ENCODE measurements around the gene OPHN1.
"Not testable (repeated sequence)": the region's sequence is repeated elsewhere in the genome, so short reads cannot be mapped to it uniquely, and the experiment has no call there.

OPHN1 gene

DNA sequence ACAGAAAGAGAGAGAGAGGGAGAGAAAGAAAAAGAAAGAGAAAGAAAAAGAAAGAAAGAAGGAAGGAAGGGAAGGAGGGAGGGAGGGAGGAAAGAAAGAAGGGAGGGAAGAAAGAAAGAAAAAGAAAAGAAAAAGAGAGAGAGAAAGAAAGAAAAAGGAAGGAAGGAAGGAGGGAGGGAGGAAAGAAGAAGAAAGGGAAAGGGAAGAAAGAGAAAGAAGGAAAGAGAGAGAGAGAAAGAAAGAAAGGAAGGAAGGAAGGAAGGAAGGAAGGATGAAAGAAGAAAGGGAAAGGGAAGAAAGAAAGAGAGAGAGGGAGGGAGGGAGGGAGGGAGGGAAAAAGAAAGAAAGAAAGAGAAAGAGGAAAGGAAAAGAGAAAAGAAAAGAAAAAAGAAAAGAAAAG lies 10.8 kb downstream of the OPHN1 start:
- DNase-seq (ENCODE audit: low spot score) = no peak

DNA sequence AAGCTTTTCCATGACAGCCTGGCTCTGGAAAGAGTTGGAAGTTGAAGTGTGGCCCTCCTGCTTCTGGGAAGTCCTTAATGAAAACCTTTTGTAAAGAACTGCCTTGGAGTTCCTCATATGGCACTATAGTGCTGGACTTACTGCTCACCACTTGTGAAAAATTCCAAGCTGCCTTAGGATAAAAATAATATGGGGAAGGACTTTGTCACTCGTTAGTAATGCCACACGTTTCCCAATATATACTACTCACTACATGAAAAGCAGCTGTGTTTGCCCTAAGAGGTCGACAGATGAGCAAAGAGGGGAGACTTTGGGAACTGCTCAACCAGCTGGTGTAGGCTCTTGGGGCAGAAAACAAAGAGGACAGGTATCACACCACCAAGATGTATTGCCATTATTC lies 11.7 kb downstream of the OPHN1 start:
- DNase-seq (ENCODE audit: low spot score) = no peak

DNA sequence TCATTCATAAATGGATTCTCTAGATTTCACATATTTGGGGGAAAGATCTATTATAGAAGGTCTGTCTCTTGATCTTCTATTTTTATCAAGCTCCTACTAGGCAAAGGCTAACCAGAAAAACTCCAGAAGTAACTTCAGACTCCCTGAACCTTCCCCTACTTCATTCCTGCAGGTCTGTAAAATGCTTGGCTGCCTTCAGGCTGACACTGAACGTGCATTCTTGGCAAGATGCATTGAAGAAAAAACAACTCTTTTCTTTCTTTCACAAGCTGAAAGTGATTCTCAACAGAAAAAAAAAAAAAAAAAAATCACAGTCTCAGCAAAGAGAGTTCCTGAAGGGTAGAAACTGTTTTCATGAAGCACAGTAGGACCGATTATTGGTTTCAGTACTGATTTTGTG lies 12.7 kb downstream of the OPHN1 start:
- no peak for DNase-seq (ENCODE audit: low spot score)

DNA sequence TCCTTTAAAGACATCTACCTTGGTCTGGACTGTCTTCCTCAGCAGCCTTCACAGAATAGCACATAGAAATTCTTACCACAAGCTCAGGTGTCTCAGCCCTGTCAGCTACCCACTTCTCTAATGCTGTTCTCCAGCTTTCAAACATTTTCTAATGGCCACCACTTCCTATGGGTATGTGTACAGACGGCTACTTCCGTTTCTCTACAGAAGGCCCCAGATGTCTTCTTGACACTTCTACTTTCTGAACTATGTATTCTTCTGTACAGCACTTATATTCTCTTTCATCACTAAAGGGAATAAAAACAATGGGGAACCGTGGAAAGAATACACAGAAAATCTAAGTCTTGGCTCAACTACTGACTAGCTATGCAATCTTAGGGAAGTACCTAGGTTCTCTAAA lies 13.3 kb downstream of the OPHN1 start:
- DNase-seq (ENCODE audit: low spot score) = no peak

DNA sequence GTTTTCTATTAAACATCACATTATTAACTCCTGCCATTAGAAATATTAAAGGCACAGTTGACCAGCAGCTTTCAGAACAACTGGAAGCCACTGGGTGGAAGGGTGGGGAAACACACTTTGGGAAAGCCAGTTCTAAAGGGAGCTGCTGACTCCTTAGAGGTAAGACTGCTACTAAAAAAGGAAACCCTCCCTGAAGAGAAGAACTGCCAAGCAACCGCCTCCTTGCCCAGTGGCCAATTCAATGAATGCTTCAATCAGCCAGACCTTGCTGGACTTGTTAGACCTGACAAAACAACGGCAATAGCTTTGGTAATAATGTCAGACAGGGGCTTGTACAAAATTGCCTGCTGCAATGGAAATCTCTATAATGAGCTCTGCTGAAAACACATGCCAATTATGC lies 15.6 kb downstream of the OPHN1 start:
- DNase-seq (ENCODE audit: low spot score) = no peak

DNA sequence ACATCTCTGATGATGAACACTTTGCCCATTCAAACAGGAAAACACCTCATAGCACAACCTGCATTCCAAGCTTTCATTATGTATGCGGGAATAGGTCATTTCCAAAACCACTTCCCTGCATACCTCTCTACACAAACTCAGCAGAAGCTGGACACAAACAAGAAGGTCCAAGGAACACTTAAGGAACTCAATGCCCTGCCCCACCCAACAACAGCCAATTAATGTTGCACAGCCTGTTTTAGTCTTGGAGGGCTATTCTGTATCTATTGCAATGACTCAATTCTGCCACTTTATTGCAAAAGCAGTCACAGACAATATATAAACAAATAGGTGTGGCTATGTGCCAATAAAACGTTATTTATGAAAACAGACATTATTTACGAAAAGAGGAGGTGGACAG lies 16.7 kb downstream of the OPHN1 start:
- no peak for DNase-seq (ENCODE audit: low spot score)

DNA sequence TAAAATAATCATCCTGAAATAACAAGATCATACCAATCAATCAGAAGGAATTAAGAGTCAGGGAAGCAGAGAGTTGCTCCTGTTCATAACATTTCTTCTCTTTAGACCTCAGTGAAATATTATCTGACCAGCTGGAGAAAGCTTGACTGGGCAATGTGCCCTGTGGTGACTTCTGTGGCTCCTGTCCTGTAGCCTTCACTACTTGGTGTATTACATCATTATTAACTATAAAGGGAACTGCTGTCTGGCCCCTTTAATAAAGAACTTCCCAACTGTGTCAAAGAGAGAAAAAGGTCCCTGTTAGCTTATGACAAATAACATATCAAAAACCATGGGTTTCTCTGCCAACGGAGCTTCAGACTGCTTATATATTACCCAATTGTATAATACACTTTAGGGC lies 18.0 kb downstream of the OPHN1 start:
- DNase-seq (ENCODE audit: low spot score) = no peak

DNA sequence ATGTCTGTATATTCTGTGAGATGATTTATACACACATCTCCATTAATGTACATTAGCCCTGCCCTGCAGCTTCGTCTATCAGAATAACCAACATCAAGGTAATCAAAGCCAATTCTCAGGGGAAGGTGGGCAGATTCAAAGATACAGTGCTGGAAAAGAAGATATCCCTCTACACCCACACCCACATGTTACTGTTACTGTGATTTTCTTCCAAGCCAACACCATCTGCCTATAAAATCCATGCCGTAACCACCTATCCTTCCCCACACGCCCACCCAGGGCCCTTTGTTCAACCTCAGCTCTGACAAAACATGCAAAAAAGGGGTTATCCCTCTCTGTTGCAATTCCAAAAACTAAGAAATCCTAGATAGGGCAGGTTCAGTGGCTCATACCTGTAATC lies 20.0 kb downstream of the OPHN1 start:
- DNase-seq (ENCODE audit: low spot score) = no peak

DNA sequence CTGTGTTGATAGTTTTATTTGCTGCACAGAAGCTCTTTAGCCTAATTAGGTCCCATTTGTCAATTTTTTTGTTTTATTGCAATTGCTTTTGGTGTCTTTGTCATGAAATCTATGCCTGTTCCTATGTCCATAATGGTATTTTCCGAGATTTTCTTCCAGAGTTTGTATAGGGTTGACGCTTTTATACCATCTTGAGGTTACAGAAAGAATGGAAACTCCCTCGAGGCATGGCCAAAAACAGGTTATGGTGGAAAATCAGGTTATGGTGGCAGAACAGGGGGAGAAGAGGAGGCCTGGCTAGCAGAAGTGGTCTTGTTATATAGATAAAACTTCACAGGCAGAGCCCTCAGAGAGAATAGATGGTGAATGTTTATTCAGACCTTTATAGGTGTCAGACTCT lies 21.6 kb downstream of the OPHN1 start:
- no peak for DNase-seq (ENCODE audit: low spot score)

DNA sequence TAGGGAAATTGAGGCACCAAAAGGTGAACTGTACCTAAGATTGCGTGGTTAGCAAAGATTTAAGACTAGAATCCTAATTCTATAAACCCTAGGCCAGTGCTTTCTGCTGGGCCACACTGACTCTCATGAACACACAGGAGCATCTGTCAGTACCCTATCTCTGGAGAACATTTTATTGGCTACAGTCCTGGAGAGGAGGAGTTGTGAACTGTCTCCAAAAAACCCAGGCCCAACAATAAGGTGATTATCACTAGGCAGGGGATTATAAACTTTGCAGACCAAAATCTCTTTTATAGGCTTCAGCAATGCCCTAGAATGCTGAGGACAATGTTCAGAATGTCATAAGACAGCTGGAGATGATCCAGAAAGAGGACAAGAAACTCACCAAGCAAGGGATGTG lies 24.1 kb downstream of the OPHN1 start:
- peak; percentile 50 for DNase-seq (ENCODE audit: low spot score)

DNA sequence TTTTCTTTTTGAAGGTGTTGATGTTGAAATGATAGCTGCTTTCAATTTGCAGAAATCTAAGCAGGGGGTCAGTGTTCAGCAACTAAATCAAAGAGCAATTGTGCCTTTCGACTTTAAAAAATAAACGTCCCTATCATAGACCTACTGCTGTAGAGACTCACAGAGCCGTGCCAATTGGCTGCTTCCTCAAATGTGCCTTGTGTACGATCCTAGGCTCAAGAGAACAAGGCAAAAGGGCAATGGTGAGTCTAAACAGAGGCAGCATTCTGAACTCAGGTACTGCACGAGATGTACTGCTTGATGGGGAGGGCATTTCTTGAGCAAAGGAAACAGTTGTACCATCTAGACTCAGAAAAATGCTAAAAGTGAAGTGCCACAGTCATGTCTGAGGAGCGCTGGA lies 29.8 kb downstream of the OPHN1 start:
- DNase-seq (ENCODE audit: low spot score) = no peak

DNA sequence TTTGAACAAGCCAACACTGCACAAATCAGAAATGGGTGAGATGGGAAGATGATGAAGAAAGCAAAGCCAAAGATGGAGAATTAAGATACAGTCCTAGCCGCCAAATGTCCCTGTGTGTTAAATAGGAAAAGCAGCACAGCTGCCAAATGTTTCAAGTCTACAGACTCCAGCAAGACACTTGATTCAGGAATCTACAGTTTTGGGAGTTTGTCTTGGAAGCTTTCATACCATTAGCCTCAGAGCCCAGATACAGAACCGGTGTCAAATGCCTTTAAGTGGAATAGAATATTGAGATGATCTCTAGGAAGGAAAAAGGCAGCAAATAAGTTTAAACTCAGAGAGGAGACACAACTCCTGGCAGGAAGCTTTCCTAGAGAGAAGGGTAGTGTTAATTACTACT lies 30.3 kb downstream of the OPHN1 start:
- DNase-seq (ENCODE audit: low spot score) = no peak

DNA sequence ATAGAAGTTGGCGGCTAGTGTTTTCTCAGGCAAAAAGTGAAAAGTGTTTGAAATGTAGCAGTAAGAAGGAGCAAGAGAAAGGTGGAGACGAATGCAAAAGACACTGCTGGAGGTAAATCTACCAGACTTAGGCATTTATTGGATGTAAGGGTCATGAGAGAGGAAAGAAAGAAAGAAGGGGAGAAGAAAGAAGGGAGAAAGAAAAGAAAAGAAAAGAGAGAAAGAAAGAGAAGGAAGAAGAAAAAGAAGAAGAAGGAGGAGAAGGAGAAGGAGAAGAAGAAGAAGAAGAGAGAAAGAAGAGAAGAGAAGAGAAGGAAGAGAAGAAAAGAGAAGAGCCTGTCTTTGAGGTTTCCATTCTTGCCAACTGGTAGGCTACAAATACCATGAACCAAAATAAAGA lies 31.2 kb downstream of the OPHN1 start:
- no peak for DNase-seq (ENCODE audit: low spot score)

DNA sequence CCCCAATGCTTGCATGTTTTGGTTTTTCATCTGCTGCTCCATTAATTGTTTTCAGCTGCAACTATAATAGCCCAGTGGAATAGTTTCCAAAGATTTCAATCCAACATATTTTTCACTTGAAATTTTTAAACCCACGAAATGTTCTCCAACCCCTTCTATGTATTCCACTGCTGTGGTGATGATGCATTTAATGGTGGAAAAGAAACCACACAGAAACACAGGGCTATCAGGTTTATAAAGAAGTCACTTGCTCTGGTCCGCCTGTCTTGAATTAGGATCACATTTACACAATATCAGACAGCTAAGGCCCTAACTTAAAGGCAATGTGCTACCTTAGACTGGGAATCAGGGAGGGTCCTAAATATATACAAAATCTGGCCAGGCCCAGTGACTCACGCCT lies 35.0 kb downstream of the OPHN1 start:
- no peak for DNase-seq (ENCODE audit: low spot score)

DNA sequence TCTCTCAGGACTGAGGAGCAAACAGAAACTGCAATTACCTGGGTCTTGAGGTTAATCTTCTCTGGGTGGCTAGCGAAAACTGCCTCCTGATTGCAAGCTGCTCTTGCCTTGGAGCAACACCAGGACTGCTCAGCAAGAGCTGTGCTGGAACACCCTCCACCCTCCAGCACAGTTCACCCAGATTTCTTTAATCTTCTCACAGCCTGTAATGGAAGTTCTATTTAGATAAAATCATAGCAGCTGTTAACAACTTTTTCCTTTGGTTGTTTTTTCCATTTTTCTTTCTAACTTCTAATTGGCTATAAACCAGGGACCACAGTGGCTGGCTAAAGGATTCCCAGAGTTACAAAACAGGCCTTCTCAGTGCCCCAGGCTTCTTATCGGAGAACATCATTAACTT lies 36.3 kb downstream of the OPHN1 start:
- peak; percentile 49 for DNase-seq (ENCODE audit: low spot score)

DNA sequence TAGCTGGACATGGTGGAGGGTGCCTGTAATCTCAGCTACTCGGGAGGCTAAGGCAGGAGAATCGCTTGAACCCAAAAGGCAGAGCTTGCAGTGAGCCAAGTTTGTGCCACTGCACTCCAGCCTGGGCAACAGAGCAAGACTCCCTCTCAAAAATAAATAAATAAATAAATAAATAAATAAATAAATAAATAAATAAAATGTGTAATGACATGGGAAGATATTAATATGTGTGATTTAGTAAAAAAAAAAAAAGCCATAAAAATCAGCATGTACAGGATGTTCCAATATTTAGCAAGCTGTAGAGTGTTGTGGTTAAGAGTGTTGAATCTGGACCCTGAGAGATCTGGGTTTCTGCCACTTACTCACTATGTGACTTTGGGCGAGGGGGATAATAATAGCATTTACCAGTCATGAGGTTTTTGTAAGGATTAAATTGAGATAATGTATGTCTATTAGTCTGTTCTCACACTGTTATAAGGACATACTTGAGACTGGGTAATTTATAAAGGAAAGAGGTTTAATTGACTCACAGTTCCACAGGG lies 43.8 kb downstream of the OPHN1 start:
- not testable (repeated sequence) for DNase-seq (ENCODE audit: low spot score)

DNA sequence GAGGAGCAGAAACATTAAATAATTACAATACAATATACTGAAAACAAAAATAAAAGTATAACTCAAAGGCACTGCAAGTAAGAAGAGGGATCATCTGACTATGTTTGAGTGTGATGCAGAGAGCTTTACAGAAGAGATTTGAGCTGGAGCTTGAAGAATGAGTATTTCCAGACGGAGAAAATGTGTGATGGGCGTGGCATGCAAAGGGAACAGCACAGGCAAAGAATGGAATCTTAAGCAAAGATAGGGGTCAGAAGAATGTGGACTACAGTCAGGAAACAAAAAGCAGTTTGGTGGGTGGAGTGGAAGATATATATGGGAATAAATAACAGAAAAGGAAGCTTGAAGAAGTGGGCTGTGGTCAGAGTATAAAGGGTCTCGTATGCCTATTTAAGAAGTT lies 45.5 kb downstream of the OPHN1 start:
- DNase-seq (ENCODE audit: low spot score) = no peak

DNA sequence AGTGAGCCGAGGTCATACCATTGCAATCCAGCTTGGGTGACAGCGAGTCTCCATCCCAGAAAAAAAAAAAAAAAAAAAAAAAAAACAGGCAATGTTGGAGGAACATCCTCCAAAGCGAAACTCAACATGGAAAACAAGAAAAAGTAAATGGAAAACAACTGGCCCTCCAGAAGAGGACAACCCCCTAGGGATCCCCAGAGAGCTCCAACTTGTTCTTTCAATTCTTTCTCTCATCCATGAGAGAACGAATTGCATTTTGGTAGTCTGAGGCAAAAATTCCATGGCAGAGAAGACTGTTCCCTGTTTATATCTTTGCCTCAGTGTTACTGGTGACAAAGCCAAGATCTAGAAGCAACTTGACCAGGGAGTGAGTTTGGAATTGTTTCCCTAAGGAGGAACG lies 49.8 kb downstream of the OPHN1 start:
- DNase-seq (ENCODE audit: low spot score) = no peak

DNA sequence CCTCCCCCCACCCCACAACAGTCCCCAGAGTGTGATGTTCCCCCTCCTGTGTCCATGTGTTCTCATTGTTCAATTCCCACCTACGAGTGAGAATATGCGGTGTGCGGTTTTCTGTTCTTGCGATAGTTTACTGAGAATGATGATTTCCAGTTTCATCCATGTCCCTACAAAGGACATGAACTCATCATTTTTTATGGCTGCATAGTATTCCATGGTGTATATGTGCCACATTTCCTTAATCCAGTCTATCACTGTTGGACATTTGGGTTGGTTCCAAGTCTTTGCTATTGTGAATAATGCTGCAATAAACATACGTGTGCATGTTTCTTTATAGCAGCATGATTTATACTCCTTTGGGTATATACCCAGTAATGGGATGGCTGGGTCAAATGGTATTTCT lies 55.7 kb downstream of the OPHN1 start:
- not testable (repeated sequence) for DNase-seq (ENCODE audit: low spot score)

DNA sequence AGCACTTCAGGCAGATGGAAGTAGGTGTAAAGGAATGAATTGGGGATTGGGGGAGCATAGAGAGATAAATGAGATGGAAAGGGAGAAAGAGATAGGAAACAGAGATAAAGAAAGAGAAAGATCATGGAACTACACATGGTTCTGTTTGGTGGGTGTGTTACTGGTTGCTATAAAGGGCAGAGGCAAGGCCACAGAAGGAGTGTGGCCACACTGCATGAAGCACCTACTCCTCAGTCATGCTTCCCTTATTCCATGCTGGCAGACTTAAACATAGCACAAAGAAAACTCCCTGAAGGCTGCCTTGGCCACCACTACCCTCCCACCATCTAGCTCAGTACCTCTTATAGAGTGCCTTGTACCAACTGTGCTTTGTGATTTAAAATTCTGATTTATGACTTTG lies 56.9 kb downstream of the OPHN1 start:
- no peak for DNase-seq (ENCODE audit: low spot score)

DNA sequence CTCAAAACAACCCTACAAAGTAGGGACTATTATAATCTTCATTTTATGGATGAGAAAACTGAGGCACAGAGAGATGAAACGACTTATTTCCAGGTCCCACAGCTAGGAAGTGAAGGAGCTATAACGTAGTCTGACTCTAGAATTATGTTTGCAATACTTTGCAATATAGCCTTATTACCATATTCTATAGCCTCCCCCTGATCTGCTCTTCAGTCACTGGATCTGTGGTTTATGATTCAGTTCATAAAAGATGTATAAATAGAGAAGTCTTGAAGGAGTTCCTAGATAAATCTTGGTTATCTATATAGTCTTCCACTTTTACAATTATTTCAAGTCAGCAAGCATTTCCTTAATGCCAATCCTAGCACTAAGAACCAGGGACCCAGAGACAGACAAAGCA lies 57.5 kb downstream of the OPHN1 start:
- DNase-seq (ENCODE audit: low spot score) = no peak

DNA sequence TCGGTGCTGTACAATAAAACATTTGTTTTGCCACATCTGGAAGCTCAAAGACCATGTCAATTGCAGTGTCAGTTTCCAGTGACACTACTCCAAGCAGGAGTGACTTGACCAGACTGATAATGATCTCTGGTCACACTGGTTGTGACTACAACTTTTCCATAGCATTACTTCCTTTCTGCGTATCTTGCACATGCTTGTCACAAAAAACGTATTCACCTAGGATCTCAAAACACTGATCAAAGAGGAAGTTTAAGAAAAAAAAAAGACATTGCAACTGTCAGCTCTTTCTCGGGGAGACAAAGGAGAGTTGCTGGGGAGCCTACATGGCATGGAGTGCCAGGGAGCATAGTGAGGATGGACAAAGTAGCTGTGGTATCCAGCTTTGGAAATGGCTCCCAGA lies 60.6 kb downstream of the OPHN1 start:
- no peak for DNase-seq (ENCODE audit: low spot score)

DNA sequence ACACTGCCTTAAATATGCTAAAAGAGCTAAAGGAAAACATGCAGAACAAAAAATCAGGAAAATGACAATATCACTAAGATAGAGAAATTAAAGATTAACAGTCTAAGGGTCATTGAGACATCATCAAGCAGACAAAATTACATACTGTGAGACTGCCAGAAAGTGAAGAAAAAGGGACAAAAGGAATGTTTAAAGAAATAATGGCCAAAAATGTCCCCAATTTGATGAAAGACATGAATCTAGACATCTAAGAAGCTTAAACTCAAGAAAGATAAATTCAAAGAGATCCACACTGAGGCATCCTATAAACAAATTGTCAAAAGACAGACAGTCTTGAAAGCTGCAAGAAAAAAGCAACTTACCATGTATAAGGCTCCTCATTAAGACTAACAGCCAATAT lies 63.7 kb downstream of the OPHN1 start:
- DNase-seq (ENCODE audit: low spot score) = no peak

DNA sequence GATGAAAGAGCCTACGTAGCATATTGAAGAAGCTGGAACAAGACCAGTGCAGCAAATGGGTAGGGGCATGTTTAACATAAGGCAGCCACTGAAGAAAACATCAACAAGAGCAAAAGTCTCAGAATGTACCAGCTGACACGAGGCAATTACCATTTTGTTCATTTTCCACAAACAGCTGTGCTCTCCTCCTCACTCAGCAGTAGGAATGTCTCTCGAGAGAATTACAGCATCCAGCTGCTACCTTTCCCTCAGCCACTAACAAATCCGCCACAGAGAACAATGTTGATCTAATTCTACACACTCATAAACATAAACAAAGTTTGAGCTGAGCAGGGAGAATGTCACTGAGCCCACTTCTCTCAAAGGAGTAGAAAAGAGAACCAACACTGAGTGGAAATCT lies 68.0 kb downstream of the OPHN1 start:
- no peak for DNase-seq (ENCODE audit: low spot score)

DNA sequence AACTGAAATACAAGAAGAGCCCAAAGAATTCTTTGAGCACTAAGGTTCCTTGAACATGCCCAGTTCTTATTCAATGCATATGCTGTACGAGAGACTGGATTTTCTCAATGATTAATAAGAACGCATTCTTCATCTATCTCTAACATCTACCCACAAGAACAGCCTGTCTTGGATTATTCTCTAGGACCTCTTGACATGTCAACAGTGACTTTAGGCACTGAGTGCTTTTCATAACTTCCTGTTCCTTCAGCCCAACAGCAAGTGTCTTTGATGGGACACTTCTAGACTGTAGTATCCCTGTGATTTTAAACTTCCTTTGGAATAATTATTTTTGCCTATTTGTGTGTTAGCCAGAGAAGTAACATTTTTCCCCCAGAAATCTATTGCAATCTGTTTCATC lies 69.3 kb downstream of the OPHN1 start:
- no peak for DNase-seq (ENCODE audit: low spot score)
